ENCODE measurements around the gene MLLT10.

MLLT10 gene

GRCh38 chr10:21525367-21526187, 8.5 kb upstream of the MLLT10 start, which contains the start of gene SKIDA1:
TSS of gene SKIDA1 (minus strand) at chr10:21525682. CDS start at chr10:21517822, 7,860 bp downstream.
- peak; percentile 65 for DNase-seq
- Mint-ChIP-seq H3K9me3 (no peaks in the 10 kb centered on the region), H3K36me3 (peaks cover 6% of the 10 kb centered on the region), H3K4me1 (peaks cover 40% of the 10 kb centered on the region), H3K27ac (peak within 1 kb of the TSS; percentile 94), H3K27me3 (peaks cover 69% of the 10 kb centered on the region), H3K4me3 (peak within 1 kb of the TSS; percentile 85)
- CTCF ChIA-PET: interaction anchor here (1.2 kb wide), 1 partner anchor 206 kb away, joined by 3 read pairs; no protein-coding TSS in a partner anchor

GRCh38 chr10:21526188-21526859, 7.7 kb upstream of the MLLT10 start:
- H3K27me3 Mint-ChIP-seq: peaks cover 65% of the 10 kb centered on the region
- peaks cover 3% of the 10 kb centered on the region for H3K36me3 Mint-ChIP-seq
- CTCF ChIA-PET: interaction anchor here (1.2 kb wide), 1 partner anchor 205 kb away, joined by 3 read pairs; no protein-coding TSS in a partner anchor

GRCh38 chr10:21526860-21527597, 7.0 kb upstream of the MLLT10 start:
- H3K36me3 Mint-ChIP-seq: peaks cover 3% of the 10 kb centered on the region
- H3K27me3 Mint-ChIP-seq: peaks cover 65% of the 10 kb centered on the region
- H3K27ac Mint-ChIP-seq: peak overlapping the region; percentile 94
- no peaks in the 10 kb centered on the region for H3K9me3 Mint-ChIP-seq
- H3K4me1 Mint-ChIP-seq: peaks cover 34% of the 10 kb centered on the region
- CTCF ChIA-PET: interaction anchor here (0.6 to 1.2 kb wide), 2 partner anchors 40 to 205 kb away, joined by 3 read pairs; no protein-coding TSS in a partner anchor
- peak; percentile 53 for DNase-seq
- peak overlapping the region; percentile 85 for H3K4me3 Mint-ChIP-seq

More at GRCh38 chr10:21526188-21526859, 7.7 kb upstream of the MLLT10 start:
- no peaks in the 10 kb centered on the region for H3K9me3 Mint-ChIP-seq
- H3K4me1 Mint-ChIP-seq: peaks cover 34% of the 10 kb centered on the region
- peak overlapping the region; percentile 85 for H3K4me3 Mint-ChIP-seq
- H3K27ac Mint-ChIP-seq: peak overlapping the region; percentile 94
- DNase-seq: peak; percentile 73

GRCh38 chr10:21527598-21528235, 6.3 kb upstream of the MLLT10 start:
- Mint-ChIP-seq H3K9me3 (no peaks in the 10 kb centered on the region), H3K27me3 (peaks cover 62% of the 10 kb centered on the region), H3K4me1 (peaks cover 36% of the 10 kb centered on the region), H3K36me3 (peaks cover 3% of the 10 kb centered on the region), H3K4me3 (peak overlapping the region; percentile 64), H3K27ac (peak overlapping the region; percentile 47)
- CTCF ChIA-PET: interaction anchor here (0.6 kb wide), 1 partner anchor 41 kb away, joined by 3 read pairs; no protein-coding TSS in a partner anchor
- no peak for DNase-seq

- DNase-seq: no peak
- H3K4me1 Mint-ChIP-seq: peaks cover 43% of the 10 kb centered on the region
- H3K9me3 Mint-ChIP-seq: no peaks in the 10 kb centered on the region
- CTCF ChIA-PET: no interaction called here
- peaks cover 56% of the 10 kb centered on the region for H3K27me3 Mint-ChIP-seq
- H3K4me3 Mint-ChIP-seq: no peak overlapping the region
- no peak overlapping the region for H3K27ac Mint-ChIP-seq
- H3K36me3 Mint-ChIP-seq: peaks cover 3% of the 10 kb centered on the region
Observed at GRCh38 chr10:21528236-21529031, 5.6 kb upstream of the MLLT10 start.

GRCh38 chr10:21529032-21529910, 4.8 kb upstream of the MLLT10 start:
- Mint-ChIP-seq H3K27me3 (peaks cover 52% of the 10 kb centered on the region), H3K27ac (no peak overlapping the region), H3K36me3 (peaks cover 3% of the 10 kb centered on the region), H3K9me3 (no peaks in the 10 kb centered on the region), H3K4me3 (no peak overlapping the region), H3K4me1 (peaks cover 43% of the 10 kb centered on the region)
- CTCF ChIA-PET: no interaction called here
- DNase-seq: no peak

GRCh38 chr10:21530168-21530567, 3.9 kb upstream of the MLLT10 start:
- no peaks in the 10 kb centered on the region for H3K9me3 Mint-ChIP-seq
- peaks cover 37% of the 10 kb centered on the region for H3K4me1 Mint-ChIP-seq
- H3K4me3 Mint-ChIP-seq: no peak overlapping the region
- H3K27me3 Mint-ChIP-seq: peaks cover 43% of the 10 kb centered on the region
- no peak for DNase-seq
- peaks cover 3% of the 10 kb centered on the region for H3K36me3 Mint-ChIP-seq
- CTCF ChIA-PET: no interaction called here
- H3K27ac Mint-ChIP-seq: no peak overlapping the region

- Mint-ChIP-seq H3K9me3 (no peaks in the 10 kb centered on the region), H3K4me3 (no peak overlapping the region), H3K27me3 (peaks cover 39% of the 10 kb centered on the region), H3K4me1 (peaks cover 37% of the 10 kb centered on the region), H3K36me3 (peaks cover 4% of the 10 kb centered on the region), H3K27ac (no peak overlapping the region)
- CTCF ChIA-PET: no interaction called here
- no peak for DNase-seq
Observed at GRCh38 chr10:21530641-21531040, 3.4 kb upstream of the MLLT10 start.

GRCh38 chr10:21531164-21531563, 2.9 kb upstream of the MLLT10 start:
- DNase-seq: no peak
- Mint-ChIP-seq H3K36me3 (peaks cover 5% of the 10 kb centered on the region), H3K4me3 (no peak overlapping the region), H3K4me1 (peaks cover 40% of the 10 kb centered on the region), H3K27me3 (peaks cover 35% of the 10 kb centered on the region), H3K27ac (no peak overlapping the region), H3K9me3 (no peaks in the 10 kb centered on the region)
- CTCF ChIA-PET: no interaction called here

GRCh38 chr10:21532694-21533466, 1.2 kb upstream of the MLLT10 start:
- Mint-ChIP-seq H3K27ac (peak overlapping the region; percentile 97), H3K36me3 (peaks cover 8% of the 10 kb centered on the region), H3K4me1 (peaks cover 36% of the 10 kb centered on the region), H3K9me3 (no peaks in the 10 kb centered on the region), H3K27me3 (peaks cover 18% of the 10 kb centered on the region), H3K4me3 (peak overlapping the region; percentile 94)
- CTCF ChIA-PET: interaction anchor here (0.7 to 1.1 kb wide), 2 partner anchors 10 to 11 kb away, joined by 3 read pairs; no protein-coding TSS in a partner anchor
- DNase-seq: no peak

GRCh38 chr10:21534280-21534586, 201 bp downstream of the MLLT10 start:
- Mint-ChIP-seq H3K27ac (peak overlapping the region; percentile 91), H3K27me3 (peaks cover 7% of the 10 kb centered on the region), H3K4me3 (peak overlapping the region; percentile 94), H3K36me3 (peaks cover 14% of the 10 kb centered on the region), H3K4me1 (peaks cover 33% of the 10 kb centered on the region), H3K9me3 (no peaks in the 10 kb centered on the region)
- CTCF ChIA-PET: no interaction called here
- DNase-seq: no peak

Measured in activated naive CD4-positive, alpha-beta T cell treated with anti-CD3 and anti-CD28 coated beads, Interleukin-2, amount 10 ng/mL, durations not matched to agents 7 days and 5 days (primary cell).